HCT116 (cell line): ENCODE measurements around the gene CHD8. TPM values are rescaled to one million over a fixed set of nuclear protein-coding genes. Genes with fewer than 3 reads are reported as not detected.

ENCODE experiments used
- ATAC-seq: fragments of 200-7000 bp; cut with Tn5 transposase; 2 replicates; pipeline ENCODE4 v1.9.1; 2020; ENCODE audit warnings: mild to moderate bottlenecking, moderate library complexity
- BruUV-seq: library from RNA; stranded (reverse); fragments of 400-500 nt; replicated peaks from 2 replicates; lab custom pipeline; 2021; lab: Mats Ljungman, UMichigan
- CTCF ChIA-PET: fragments of 300-600 bp; sonication (Branson Sonifier 250); formaldehyde crosslinking; loops from one replicate; lab custom pipeline; 2021; ENCODE audit warnings: antibody characterized with exemption; lab: Charles Lee
- POLR2A ChIA-PET: fragments of 300-600, 350-600 bp; sonication (Branson Sonifier 250); formaldehyde crosslinking; loops from one replicate; lab custom pipeline; 2021; ENCODE audit warnings: antibody characterized with exemption; lab: Charles Lee
- RAD21 ChIA-PET, 2 experiments: fragments of 300-600 bp; sonication (Branson Sonifier 250); formaldehyde crosslinking; loops; one replicate each; lab custom pipeline; 2023; ENCODE audit warnings: low total read pairs in 2 of 2; ENCODE audit not compliant: uncharacterized antibody in 2 of 2, unreplicated experiment in 2 of 2, low non-redundant PET in 1 of 2; lab: Charles Lee
- DNase-seq: peaks from one replicate; pipeline ENCODE4 v3.0.0-alpha.2; 2010; ENCODE audit warnings: low read depth, low spot score
- H2AFZ ChIP-seq: fragments of 200-600 bp; shearing (Covaris generic), sonication (generic); 2 replicates; pipeline ENCODE4 v1.6.1; 2017; ENCODE audit warnings: low read depth, mixed run types, mixed read lengths, antibody characterized with exemption, low read length; ENCODE audit not compliant: poor library complexity, severe bottlenecking
- H3K27ac ChIP-seq: 2 replicates; pipeline ENCODE4 v1.5.1; 2012; ENCODE audit warnings: low read depth, low read length
- H3K27me3 ChIP-seq: fragments of 200-600 bp; sonication (generic); 2 replicates; pipeline ENCODE4 v1.6.1; 2016; ENCODE audit warnings: mixed run types, low read length, mixed read lengths; ENCODE audit not compliant: insufficient read depth
- H3K36me3 ChIP-seq, 2 experiments: fragments of 200-500 bp in 1 of 2; fragments of 200-600 bp in 1 of 2; sonication (Bioruptor generic) in 1 of 2; sonication (generic) in 1 of 2; 2 replicates each; pipeline versions ENCODE4 v1.5.1 to v1.6.1; 2014 to 2016; ENCODE audit warnings: low read length in 2 of 2, inconsistent platforms in 1 of 2, mixed read lengths in 1 of 2, mixed run types in 1 of 2; ENCODE audit not compliant: insufficient read depth in 2 of 2, control insufficient read depth in 1 of 2
- H3K4me1 ChIP-seq, 2 experiments: fragments of 200-600 bp in 1 of 2; sonication (generic) in 1 of 2; 2 replicates each; pipeline versions ENCODE4 v1.5.1 to v1.6.1; 2012 to 2017; ENCODE audit warnings: low read length in 2 of 2, inconsistent platforms in 1 of 2, mild to moderate bottlenecking in 1 of 2, mixed read lengths in 1 of 2, mixed run types in 1 of 2, moderate library complexity in 1 of 2; ENCODE audit not compliant: insufficient read depth in 2 of 2, control insufficient read depth in 1 of 2
- H3K4me2 ChIP-seq: fragments of 200-600 bp; sonication (generic); 2 replicates; pipeline ENCODE4 v1.6.1; 2017; ENCODE audit warnings: mixed run types, low read length, mixed read lengths
- H3K4me3 ChIP-seq, 2 experiments: fragments of 200-600 bp in 1 of 2; sonication (generic) in 1 of 2; replicated peaks in 1 of 2; 2 replicates each; pipeline ENCODE4 v1.5.1; 2011 to 2016; ENCODE audit warnings: low read length in 2 of 2, control low read depth in 1 of 2, low read depth in 1 of 2, mild to moderate bottlenecking in 1 of 2, mixed read lengths in 1 of 2, mixed run types in 1 of 2
- H3K79me2 ChIP-seq: fragments of 200-600 bp; sonication (generic); 2 replicates; pipeline ENCODE4 v1.6.1; 2017; ENCODE audit warnings: mild to moderate bottlenecking, mixed run types, low read length, moderate library complexity, mixed read lengths; ENCODE audit not compliant: insufficient read depth
- H3K9ac ChIP-seq: fragments of 200-600 bp; sonication (generic); 2 replicates; pipeline ENCODE4 v1.6.1; 2016; ENCODE audit warnings: low read length, mixed read lengths
- H3K9me2 ChIP-seq: fragments of 200-600 bp; sonication (generic), shearing (Covaris generic); 2 replicates; pipeline ENCODE4 v1.6.1; 2017; ENCODE audit warnings: mixed run types, mild to moderate bottlenecking, moderate library complexity; ENCODE audit not compliant: insufficient read depth
- H3K9me3 ChIP-seq, 2 experiments: fragments of 200-500 bp in 1 of 2; fragments of 200-600 bp in 1 of 2; sonication (Bioruptor generic) in 1 of 2; sonication (generic) in 1 of 2; 2 replicates each; pipeline ENCODE4 v1.6.1; 2014 to 2017; ENCODE audit warnings: low read length in 2 of 2, mixed read lengths in 2 of 2, inconsistent platforms in 1 of 2, low read depth in 1 of 2, mild to moderate bottlenecking in 1 of 2, mixed run types in 1 of 2, moderate library complexity in 1 of 2; ENCODE audit not compliant: control insufficient read depth in 1 of 2, insufficient read depth in 1 of 2
- H4K20me1 ChIP-seq: fragments of 200-600 bp; sonication (generic), shearing (Covaris generic); 2 replicates; pipeline ENCODE4 v1.6.1; 2017; ENCODE audit warnings: mixed run types, mild to moderate bottlenecking, moderate library complexity; ENCODE audit not compliant: insufficient read depth
- ATF3 ChIP-seq: IDR thresholded peaks from 2 replicates; pipeline ENCODE4 v1.6.1; 2012
- CBX3 ChIP-seq: IDR thresholded peaks from 2 replicates; pipeline ENCODE4 v1.6.1; 2012; ENCODE audit warnings: low read depth
- CTCF ChIP-seq, 3 experiments: fragments of 200-600 bp in 1 of 3; sonication (generic) in 1 of 3; IDR thresholded peaks in 2 of 3; conservative IDR thresholded peaks in 1 of 3; 2 replicates each; pipeline ENCODE4 v1.5.1; 2012 to 2017; ENCODE audit warnings: low read depth in 2 of 3, low read length in 2 of 3, antibody characterized with exemption in 1 of 3, borderline replicate concordance in 1 of 3, control low read depth in 1 of 3, mild to moderate bottlenecking in 1 of 3, mixed read lengths in 1 of 3, mixed run types in 1 of 3, moderate library complexity in 1 of 3; ENCODE audit not compliant: insufficient read depth in 1 of 3
- EGR1 ChIP-seq: IDR thresholded peaks from 2 replicates; pipeline ENCODE4 v1.6.1; 2012; ENCODE audit warnings: low read depth
- EZH2 ChIP-seq: fragments of 200-600 bp; sonication (generic); IDR thresholded peaks from 2 replicates; pipeline ENCODE4 v1.6.1; 2017; ENCODE audit warnings: antibody characterized with exemption, mixed run types
- EZH2phosphoT487 ChIP-seq: fragments of 200-600 bp; IDR thresholded peaks from 2 replicates; pipeline ENCODE4 v1.6.1; 2018; ENCODE audit warnings: antibody characterized with exemption, borderline replicate concordance
- MAX ChIP-seq: IDR thresholded peaks from 2 replicates; pipeline ENCODE4 v1.6.1; 2012
- POLR2A ChIP-seq: IDR thresholded peaks from 2 replicates; pipeline ENCODE4 v1.7.0; 2011; ENCODE audit warnings: borderline replicate concordance; ENCODE audit not compliant: insufficient read depth, insufficient read length; ENCODE audit errors: extremely low read depth
- POLR2AphosphoS5 ChIP-seq: IDR thresholded peaks from 2 replicates; pipeline ENCODE4 v1.6.1; 2011; ENCODE audit warnings: mild to moderate bottlenecking, low read depth, low read length, moderate library complexity
- SP1 ChIP-seq: IDR thresholded peaks from 2 replicates; pipeline ENCODE4 v1.6.1; 2012; ENCODE audit warnings: low read depth
- SRF ChIP-seq: IDR thresholded peaks from 2 replicates; pipeline ENCODE4 v1.6.1; 2012; ENCODE audit warnings: low read depth
- YY1 ChIP-seq: IDR thresholded peaks from 2 replicates; pipeline ENCODE4 v1.6.1; 2011; ENCODE audit warnings: low read length, low read depth, moderate library complexity, mild to moderate bottlenecking; ENCODE audit not compliant: insufficient replicate concordance; ENCODE audit errors: extremely low read depth
- ZBTB33 ChIP-seq: IDR thresholded peaks from 2 replicates; pipeline ENCODE4 v1.6.1; 2011; ENCODE audit warnings: mild to moderate bottlenecking, low read length, moderate library complexity; ENCODE audit not compliant: insufficient replicate concordance; ENCODE audit errors: extremely low read depth
- ZNF274 ChIP-seq: fragments of 200-500 bp; sonication (Bioruptor generic); IDR thresholded peaks from 2 replicates; pipeline ENCODE4 v1.6.1; 2014; ENCODE audit warnings: mild to moderate bottlenecking, low read depth, low read length, inconsistent platforms
- intact Hi-C: fragments of 100-400 bp; cut with micrococcal nuclease; formaldehyde crosslinking; loops from 2 replicates; pipeline ENCODE4 v1.10.0; 2022
- total RNA-seq: library from RNA; stranded (reverse); gene quantifications from one replicate; pipeline ENCODE4 v1.2.1, GENCODE V29; 2021; ENCODE audit not compliant: unreplicated experiment

The CHD8 gene
- total RNA-seq, 1 experiment from 2014 or later, result 46.8 TPM

GRCh38 chr14:21406213-21406612 is 49.7 kb downstream of the CHD8 start:
- ChIA-PET RAD21 (no interaction called here), POLR2A (no interaction called here), CTCF (no interaction called here)
- Histone ChIP-seq H3K9ac (no peak overlapping the region), H3K4me3 (no peak overlapping the region), H3K4me2 (no peak overlapping the region), H3K79me2 (no peaks in the 10 kb centered on the region), H3K9me3 (no peaks in the 10 kb centered on the region), H3K9me2 (no peaks in the 10 kb centered on the region), H4K20me1 (no peaks in the 10 kb centered on the region), H3K27me3 (no peaks in the 10 kb centered on the region), H3K27ac (no peak overlapping the region), H3K4me1 (no peaks in the 10 kb centered on the region), H3K36me3 (peaks cover 81 to 86% of the 10 kb centered on the region in 2 experiments), H2AFZ (no peak overlapping the region)
- BruUV-seq, result no TSS peak
- DNase-seq (no peak), ATAC-seq (no peak)
- no peak for TF ChIP-seq EZH2phosphoT487
- TF ChIP-seq POLR2AphosphoS5, result no peak
- TF ChIP-seq SRF, result no peak
- TF ChIP-seq POLR2A, result no peak
- TF ChIP-seq MAX, result no peak
- intact Hi-C loops, result no loop called here

- ATAC-seq, result no peak
- Histone ChIP-seq H3K9ac (no peak overlapping the region), H3K79me2 (no peaks in the 10 kb centered on the region), H3K9me2 (no peaks in the 10 kb centered on the region), H2AFZ (no peak overlapping the region), H3K4me2 (no peak overlapping the region), H3K36me3 (peaks cover 84 to 86% of the 10 kb centered on the region in 2 experiments), H3K27me3 (no peaks in the 10 kb centered on the region), H3K4me3 (no peak overlapping the region), H3K4me1 (no peaks in the 10 kb centered on the region), H3K9me3 (no peaks in the 10 kb centered on the region), H4K20me1 (no peaks in the 10 kb centered on the region), H3K27ac (no peak overlapping the region)
- RAD21 ChIA-PET, result no interaction called here
- CTCF ChIA-PET, result no interaction called here
- intact Hi-C loops, result no loop called here
- no peak for DNase-seq
- no TSS peak for BruUV-seq
- POLR2A ChIA-PET, result no interaction called here
- no peak for TF ChIP-seq ATF3
- TF ChIP-seq CBX3, result no peak
- TF ChIP-seq EZH2phosphoT487, result no peak
- no peak for TF ChIP-seq YY1
- no peak for TF ChIP-seq SRF
- TF ChIP-seq CTCF (IDR thresholded peaks at IDR 0.05 in 2 of 3, conservative IDR thresholded peaks at IDR 0.05 in 1 of 3; ENCODE audit: borderline replicate concordance in 1 of 3, insufficient read depth in 1 of 3, low read depth in 2 of 3, low read length in 2 of 3), result no peak
- TF ChIP-seq SP1, result no peak
- TF ChIP-seq MAX, result no peak
- no peak for TF ChIP-seq EZH2
- no peak for TF ChIP-seq EGR1
- no peak for TF ChIP-seq ZBTB33
- no peak for TF ChIP-seq ZNF274
These were observed 50.8 kb downstream of the CHD8 start for GRCh38 chr14:21405097-21405496.
